ENCODE measurements around the gene CCDC12. TPM values are rescaled to one million over a fixed set of nuclear protein-coding genes. Genes with fewer than 3 reads are reported as not detected.

The CCDC12 gene
- total and polyA plus RNA-seq, 9 of the 15 experiments (the other 6 are each of a cell fraction or from before 2014, with no cell fraction given), result 8.9 to 201 (median 86.9) TPM

DNA sequence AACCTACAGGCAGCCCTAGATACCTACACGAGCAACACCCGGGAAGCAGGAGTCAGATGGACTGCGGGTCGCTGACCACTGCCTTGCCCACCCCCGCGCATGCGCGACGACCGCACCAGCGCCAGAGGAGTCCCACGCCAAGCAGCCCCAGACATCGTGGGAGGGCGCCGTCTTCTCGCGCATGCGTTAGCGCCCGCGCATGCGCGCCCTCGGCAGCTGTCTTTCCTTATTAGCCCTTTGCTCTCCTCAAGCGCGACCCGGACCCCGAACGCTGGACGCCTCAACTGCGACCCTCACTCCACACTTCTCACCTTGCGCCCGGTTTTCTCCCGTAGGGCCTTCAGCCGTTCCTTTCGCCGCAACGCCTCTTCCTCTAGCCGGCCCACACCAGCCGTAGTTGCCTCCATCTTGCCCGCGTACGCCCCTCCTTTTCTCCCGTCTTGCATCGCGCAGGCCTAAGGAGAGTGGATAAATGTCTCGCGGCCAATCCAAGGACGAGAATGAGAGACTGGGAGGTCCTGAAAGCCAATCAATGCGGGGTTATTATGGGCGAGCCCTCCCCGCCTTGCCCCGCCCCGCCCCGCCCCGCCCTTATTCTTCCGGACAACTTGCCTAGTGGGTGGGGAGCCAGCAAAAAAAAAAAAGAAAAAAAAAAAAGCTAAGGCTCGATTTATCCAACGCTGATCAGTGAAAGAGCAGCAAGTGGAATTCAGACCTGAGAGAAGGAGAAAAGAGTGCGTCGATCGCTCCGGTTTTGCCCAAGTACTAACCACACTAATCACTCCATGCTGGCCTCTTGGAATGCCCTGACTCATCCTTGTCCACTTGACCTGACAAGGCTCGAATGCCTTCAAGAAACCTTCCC lies at the start of gene CCDC12 (continued):
- TF ChIP-seq, protein P1, sequence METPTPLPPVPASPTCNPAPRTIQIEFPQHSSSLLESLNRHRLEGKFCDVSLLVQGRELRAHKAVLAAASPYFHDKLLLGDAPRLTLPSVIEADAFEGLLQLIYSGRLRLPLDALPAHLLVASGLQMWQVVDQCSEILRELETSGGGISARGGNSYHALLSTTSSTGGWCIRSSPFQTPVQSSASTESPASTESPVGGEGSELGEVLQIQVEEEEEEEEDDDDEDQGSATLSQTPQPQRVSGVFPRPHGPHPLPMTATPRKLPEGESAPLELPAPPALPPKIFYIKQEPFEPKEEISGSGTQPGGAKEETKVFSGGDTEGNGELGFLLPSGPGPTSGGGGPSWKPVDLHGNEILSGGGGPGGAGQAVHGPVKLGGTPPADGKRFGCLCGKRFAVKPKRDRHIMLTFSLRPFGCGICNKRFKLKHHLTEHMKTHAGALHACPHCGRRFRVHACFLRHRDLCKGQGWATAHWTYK (CRISPR knock-in tag; IDR thresholded peaks at IDR 0.05), result peak; percentile 82
- TF ChIP-seq TAF1 (IDR thresholded peaks at IDR 0.05; ENCODE audit: control insufficient read depth, extremely low read depth, insufficient read depth, low read length, severe bottlenecking) (peak; percentile 93), MTA3 (IDR thresholded peaks at IDR 0.05; ENCODE audit: borderline replicate concordance) (peak; percentile 49; the same call in 1 of the 2 replicates), CEBPG (CRISPR knock-in tag; IDR thresholded peaks at IDR 0.05) (peak; percentile 6; the same call in 1 of the 2 replicates), CEBPG (tag; conservative IDR thresholded peaks at IDR 0.05 in 1 of 2, IDR thresholded peaks at IDR 0.05 in 1 of 2) (no peak), RHOXF2B (CRISPR knock-in tag; conservative IDR thresholded peaks at IDR 0.05) (peak; percentile 35; the same call in 1 of the 2 replicates), NCOA4 (IDR thresholded peaks at IDR 0.05; ENCODE audit: partially characterized antibody) (peak; percentile 97), KDM4B (IDR thresholded peaks at IDR 0.05; ENCODE audit: borderline replicate concordance in 2 of 2, low read depth in 1 of 2) (peak in 1 of 2 experiments; percentile 93; a peak in 1 of 4 replicates), NCOR1 (IDR thresholded peaks at IDR 0.05) (no peak), FOXM1 (IDR thresholded peaks at IDR 0.05; ENCODE audit: low read depth) (peak; percentile 80), FOXM1 (CRISPR knock-in tag; IDR thresholded peaks at IDR 0.05; ENCODE audit: low read depth) (0 out of 2 replicates have a peak, but pooled peaks have one; percentile 75), FOXJ3 (CRISPR knock-in tag; IDR thresholded peaks at IDR 0.05) (no peak), ZNF79 (CRISPR knock-in tag; IDR thresholded peaks at IDR 0.05; ENCODE audit: low read depth) (no peak), ZSCAN29 (IDR thresholded peaks at IDR 0.05) (peak; percentile 82), ZNF212 (CRISPR knock-in tag; IDR thresholded peaks at IDR 0.05) (peak; percentile 74; the same call in 1 of the 2 replicates), GATAD2B (IDR thresholded peaks at IDR 0.05; ENCODE audit: borderline replicate concordance) (no peak), ZFP36 (IDR thresholded peaks at IDR 0.05; ENCODE audit: low read depth, low read length, partially characterized antibody) (peak; percentile 51), HDAC2 (IDR thresholded peaks at IDR 0.05) (peak; percentile 82; the same call in 1 of the 2 replicates), ZNF253 (CRISPR knock-in tag; conservative IDR thresholded peaks at IDR 0.05) (no peak), POLR2A (conservative IDR thresholded peaks at IDR 0.05) (peak; percentile 99), RB1 (IDR thresholded peaks at IDR 0.05; ENCODE audit: low read depth) (peak; percentile 35; the same call in 1 of the 2 replicates), ZNF668 (CRISPR knock-in tag; IDR thresholded peaks at IDR 0.05) (no peak), MTA1 (IDR thresholded peaks at IDR 0.05; ENCODE audit: borderline replicate concordance) (peak; percentile 50; the same call in 1 of the 2 replicates)
- TF ChIP-seq, protein P2, sequence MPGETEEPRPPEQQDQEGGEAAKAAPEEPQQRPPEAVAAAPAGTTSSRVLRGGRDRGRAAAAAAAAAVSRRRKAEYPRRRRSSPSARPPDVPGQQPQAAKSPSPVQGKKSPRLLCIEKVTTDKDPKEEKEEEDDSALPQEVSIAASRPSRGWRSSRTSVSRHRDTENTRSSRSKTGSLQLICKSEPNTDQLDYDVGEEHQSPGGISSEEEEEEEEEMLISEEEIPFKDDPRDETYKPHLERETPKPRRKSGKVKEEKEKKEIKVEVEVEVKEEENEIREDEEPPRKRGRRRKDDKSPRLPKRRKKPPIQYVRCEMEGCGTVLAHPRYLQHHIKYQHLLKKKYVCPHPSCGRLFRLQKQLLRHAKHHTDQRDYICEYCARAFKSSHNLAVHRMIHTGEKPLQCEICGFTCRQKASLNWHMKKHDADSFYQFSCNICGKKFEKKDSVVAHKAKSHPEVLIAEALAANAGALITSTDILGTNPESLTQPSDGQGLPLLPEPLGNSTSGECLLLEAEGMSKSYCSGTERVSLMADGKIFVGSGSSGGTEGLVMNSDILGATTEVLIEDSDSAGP (CRISPR knock-in tag; IDR thresholded peaks at IDR 0.05), result 0 out of 2 replicates have a peak, but pooled peaks have one; percentile 52
- TF ChIP-seq, protein P3, sequence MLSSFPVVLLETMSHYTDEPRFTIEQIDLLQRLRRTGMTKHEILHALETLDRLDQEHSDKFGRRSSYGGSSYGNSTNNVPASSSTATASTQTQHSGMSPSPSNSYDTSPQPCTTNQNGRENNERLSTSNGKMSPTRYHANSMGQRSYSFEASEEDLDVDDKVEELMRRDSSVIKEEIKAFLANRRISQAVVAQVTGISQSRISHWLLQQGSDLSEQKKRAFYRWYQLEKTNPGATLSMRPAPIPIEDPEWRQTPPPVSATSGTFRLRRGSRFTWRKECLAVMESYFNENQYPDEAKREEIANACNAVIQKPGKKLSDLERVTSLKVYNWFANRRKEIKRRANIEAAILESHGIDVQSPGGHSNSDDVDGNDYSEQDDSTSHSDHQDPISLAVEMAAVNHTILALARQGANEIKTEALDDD (IDR thresholded peaks at IDR 0.05), result peak; percentile 85
